Activated CD4-positive, alpha-beta T cell treated with anti-CD3 and anti-CD28 coated beads, Interleukin-2, amount 50 U/mL, for 24 hours (primary cell): ENCODE measurements around the gene ZNRF2.
"Not testable (repeated sequence)": the region's sequence is repeated elsewhere in the genome, so short reads cannot be mapped to it uniquely, and the experiment has no call there.

Source experiments
- DNase-seq, 2 donors: peaks; one replicate each; pipeline ENCODE4 v3.0.0-alpha.2; 2020; ENCODE audit warnings: low read depth in 1 of 2, low spot score in 1 of 2

Gene ZNRF2

DNA sequence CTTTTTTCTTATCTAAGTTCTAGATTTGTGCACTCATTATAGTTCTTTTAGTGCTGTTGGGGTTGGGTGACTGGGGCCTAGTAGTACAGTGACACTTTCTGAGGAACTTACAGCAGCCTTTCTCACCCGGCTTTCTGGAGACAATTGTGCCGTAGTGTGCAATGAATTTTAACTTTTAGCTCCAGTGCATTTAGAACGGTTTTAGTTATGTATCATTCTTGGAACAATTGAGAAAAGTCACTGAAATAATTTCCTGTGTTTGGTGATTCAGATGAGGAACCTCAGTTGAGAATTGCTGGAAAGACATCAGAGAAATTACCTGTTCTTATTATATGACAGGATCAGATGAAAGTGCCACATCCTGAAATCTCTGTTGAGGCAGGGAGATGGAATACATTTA, 3.2 kb downstream of the ZNRF2 start:
- DNase-seq, result not testable (repeated sequence)

DNA sequence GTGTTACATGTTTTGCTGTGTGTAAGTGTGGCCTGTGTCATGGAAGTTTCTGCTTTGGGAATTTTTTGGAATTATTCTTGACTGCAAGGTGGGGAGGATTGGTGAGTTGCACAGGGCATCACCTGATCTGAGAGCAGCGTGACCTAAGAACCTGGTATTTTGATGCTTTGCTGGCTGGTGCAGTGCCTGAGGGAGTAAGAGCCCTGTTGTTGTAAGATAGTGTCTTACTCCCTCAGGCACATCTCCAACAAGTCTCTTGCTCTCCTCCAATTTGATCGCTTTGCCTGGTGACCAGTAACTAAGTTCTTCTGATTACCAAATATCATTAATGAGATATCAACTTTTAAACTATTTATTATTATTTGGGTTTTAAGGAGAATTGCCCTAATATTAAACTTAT, 5.2 kb downstream of the ZNRF2 start:
- DNase-seq, result not testable (repeated sequence)

DNA sequence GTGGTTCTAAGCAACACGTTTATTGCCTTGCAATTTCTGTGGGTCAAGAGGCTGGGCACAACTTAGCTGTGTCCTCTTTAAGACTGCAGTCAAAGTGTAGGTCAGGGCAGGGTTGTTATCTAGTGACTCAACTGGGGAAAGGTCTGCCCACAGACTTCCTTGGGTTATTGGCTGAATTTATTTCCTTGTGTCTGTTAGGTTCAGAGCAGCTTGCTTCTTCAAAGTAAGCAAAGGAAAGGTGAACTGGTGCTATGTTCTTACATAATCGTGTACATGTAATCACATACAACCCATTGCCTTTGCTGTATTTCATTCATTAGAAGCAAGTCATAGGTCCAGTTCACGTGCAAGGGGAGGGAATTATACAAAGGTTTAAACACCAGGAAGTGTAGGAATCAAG, 5.9 kb downstream of the ZNRF2 start:
- not testable (repeated sequence) for DNase-seq

DNA sequence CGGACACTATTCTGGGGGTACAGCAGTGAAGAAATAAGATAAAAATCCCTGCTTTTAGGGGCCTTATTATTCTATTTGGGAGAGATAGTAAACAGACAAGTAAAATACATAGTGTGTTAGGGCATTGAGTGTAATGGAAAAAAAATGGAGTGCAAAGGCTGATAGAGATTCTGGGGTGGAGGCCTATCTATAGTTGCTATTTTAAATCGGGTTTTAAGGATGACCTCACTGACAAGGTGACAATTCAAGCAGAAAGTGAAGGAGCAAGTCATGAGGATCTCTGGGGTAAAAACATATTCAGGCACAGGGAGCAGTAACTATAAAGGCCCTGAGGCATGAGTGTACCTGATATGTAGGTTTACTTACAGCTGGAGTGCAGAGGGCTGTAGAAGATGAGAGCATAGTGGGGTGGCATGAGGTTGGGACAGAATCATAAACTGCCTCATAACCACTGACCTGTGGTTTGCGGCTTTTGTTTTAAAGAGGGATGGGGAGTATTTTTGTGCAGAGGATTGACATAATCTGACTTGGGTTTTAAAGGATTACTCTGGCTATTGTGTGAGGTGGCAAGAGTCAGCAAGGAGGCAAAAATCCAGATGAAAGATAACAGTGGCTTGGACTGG, 8.1 kb downstream of the ZNRF2 start:
- not testable (repeated sequence) for DNase-seq

DNA sequence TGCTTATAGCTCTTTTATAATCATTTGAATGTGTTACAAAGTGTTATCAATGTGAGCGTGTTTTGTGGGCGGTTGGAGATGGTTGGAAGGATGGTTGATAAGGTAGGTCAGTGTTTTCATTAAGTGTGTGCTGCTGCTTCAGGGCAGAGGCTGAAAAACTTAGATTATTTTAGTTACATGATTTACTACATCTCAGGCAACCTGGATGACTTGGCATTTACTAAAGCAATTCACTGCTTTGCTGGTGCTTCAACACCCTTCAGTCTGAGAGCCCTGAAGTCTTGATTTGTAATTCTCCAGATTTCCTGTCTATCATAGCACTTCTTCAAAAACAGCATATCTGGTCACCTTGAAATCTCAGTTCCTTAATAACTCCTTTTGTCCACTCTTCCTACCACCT, 11.9 kb downstream of the ZNRF2 start:
- DNase-seq, result not testable (repeated sequence)

DNA sequence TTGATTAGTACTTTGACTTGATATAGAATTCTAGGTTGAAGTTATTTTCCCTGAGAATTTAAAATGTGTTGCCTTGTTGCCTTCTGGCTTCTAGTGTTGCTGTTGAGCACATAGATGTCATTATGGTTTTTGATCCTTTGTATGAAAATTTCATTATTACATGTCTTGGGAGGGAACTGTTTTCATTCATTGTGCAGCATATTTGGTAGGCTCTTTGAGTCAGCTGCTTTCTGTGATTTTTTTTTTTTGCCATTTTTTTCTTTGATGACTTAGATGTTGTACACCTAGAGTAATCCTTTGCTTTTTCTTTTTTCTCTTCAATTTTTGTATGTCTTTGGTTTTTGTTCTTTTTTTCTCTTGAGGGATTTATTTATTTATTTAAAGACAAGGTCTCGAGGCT, 13.1 kb downstream of the ZNRF2 start:
- not testable (repeated sequence) for DNase-seq

DNA sequence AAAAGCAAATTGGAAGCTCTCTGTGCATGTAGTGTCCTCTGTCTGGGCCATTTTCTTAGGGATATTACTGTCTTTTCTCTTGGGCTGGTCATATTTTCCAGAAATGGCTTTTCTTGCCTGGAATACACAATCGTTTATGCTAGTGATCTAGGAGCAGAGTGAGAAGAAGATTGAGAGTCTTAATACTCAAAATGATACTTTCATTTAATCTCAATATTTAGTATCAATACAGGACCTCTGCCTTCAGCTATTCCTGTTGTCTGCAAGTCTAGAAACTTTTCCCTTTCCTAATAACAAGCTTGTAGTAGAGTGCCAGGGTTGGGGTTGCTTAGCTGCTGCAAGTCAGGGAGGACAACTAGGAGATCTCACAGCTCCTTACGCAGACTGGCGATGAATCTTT, 14.0 kb downstream of the ZNRF2 start:
- not testable (repeated sequence) for DNase-seq

DNA sequence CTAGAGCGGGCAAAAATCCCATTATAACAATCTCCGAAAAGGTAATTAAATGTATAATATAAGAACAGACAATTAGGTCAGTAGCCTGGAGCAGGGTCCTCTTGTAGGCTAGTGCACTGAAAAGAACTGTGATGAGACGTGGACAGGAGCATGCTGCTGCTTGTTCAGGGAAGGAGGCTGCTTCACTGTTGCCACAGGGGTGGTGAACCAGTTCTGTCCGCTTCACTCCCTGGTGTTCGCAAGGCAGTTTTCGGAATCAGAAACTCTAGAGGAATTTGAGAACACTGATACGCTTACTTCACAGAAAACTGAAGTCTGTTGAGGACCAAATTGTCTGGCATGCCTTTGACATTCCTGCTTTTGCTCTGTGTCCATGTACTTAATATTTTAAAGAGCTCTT, 17.4 kb downstream of the ZNRF2 start:
- no peak for DNase-seq

DNA sequence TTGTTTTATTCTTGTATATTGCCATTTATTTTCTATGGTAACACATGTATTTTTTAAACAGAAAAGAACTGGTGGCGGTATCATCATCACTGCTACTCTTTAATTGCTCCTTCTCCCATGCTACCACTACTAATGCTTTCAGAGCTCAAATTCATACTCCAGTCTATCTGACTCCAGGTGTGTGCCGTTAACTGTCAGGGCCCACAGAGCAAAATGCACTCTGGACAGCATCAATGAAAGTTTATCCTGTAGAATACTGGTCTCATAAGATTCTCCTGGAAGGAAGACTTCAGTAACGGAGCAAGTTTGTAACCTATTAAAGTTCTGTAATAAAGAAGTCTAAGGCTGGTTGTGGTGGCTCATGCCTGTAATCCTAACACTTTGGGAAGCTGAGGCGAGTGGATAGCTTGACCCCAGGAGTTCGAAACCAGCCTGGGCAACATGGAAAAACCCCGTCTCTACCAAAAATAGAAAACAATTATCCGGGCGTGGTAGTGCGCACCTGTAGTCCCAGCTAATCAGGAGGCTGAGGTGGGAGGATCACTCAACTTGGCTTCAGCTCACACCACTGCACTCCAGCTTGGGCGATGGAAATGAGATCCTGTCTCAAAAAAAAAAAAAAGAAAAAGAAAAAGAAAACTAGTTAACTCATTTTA, 18.4 kb downstream of the ZNRF2 start:
- DNase-seq, result no peak

DNA sequence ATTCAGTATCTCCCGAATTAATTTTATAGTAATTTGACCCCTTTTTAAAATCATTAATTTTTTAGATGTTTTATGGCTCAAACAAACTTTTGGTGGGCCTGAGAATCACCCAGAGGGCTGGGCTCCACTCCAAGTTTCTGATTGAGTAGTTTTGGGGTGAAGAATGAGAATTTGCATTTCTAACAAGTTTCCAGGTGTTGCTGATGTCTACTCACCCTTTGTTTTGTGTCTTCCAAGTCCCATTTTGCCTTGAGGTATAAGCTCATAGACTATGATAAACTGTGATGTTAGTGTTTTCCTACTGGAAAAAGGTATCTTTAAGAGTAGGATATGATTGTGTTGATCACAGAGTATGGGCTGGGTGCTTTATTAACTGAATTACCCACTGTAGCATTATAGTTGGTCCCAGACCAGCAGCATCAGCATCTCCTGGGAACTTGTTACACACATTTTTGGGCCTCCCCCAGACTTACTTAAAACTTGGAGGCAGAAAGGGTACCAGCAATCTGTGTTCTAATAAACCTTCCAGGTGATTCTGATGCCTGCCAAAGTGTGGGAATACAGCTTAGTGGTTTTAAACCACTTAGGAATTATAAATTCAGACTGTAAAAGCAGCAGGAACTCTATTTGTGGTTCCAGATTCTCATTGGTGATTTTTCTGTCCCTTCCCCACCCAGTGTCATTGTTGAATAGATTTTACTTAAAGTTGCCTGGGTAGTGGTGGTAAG, 19.1 kb downstream of the ZNRF2 start:
- no peak for DNase-seq

DNA sequence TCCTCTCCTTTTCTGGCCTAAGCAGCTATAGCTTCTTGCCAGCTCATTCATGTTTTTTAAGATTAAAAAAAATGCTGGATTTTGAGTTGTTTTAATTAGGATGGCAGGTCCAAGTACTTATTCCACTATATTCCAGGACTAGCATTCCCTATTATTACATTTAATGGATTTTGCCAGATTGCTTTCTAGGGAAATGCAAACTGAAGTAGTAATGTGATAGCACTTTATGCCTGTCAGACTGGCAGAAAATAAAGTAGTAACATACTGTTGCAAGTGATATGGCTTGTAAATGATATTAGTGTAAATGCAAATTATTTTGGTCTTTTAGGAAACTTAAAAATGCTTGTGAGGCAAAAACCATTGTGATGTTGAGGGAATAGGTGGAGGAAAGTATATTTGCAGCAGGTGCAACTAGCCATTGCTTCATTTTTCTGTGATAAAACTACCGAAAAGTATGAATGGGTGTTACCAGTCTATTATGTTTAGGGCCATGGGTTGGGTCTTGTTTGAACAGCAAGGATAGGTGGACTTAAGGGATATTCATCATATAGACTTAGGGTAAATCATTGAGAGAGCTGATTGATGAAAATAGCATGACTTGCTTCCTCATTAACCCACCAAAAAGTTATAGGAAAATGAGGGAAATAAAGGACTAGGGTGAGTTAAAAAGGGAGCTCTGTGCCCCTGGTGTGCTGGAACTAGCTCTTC, 19.9 kb downstream of the ZNRF2 start:
- DNase-seq, result no peak

DNA sequence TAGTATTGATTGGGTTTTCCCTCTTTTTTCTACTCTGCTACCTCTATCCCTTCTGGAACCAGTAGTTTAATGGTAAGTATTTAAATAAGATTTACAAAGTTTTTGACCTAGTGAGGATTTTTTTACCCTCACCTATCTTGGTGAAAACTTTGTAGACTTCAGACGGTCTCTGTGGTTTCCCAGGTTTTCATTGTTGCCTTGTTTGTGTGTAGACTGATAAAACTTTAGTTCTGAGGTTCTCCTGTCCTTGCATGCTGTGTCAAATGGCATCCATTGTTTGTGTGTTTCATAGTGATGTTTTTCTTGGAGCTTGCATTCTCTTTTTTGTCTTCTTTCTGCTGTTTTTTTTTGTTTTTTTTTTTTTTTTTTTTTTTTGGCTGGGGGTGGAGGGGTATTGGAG, 22.6 kb downstream of the ZNRF2 start:
- no peak for DNase-seq

DNA sequence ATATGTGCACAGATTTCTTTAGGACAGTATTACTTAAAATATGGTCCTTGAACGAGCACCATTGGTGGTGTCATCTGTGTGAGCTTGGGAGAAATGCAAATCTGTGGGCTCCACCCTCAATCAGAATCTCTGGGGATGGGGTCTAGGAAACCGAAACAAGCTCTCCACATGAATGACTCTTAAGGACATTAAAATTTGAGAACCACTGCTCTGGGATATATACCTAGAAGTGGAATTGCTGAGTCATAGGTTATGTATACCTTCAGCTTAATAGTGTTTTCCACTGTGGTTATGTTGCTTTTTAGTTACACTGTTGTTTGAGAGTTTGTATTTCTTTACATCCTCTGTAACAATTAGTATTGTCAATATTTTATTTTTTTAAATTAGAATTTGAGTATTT, 24.0 kb downstream of the ZNRF2 start:
- no peak for DNase-seq

DNA sequence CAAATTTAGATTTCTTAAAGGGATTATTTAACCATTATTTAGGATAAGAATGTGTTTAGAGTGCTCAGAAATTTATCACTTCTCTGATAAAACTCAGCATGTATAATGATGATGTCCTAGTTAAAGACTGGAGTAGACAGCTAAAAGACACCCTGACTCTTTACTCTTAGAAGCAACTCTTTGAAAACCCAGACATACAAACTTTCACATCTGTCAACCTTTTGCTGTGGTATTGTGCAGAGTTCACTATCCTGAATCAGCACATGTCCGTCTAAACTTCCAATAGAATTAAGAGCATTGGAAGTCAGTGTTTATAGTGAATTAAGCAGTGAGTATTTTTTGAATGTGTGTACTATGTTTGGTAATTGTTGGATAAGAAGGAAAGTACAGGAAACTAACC, 24.9 kb downstream of the ZNRF2 start:
- no peak for DNase-seq

DNA sequence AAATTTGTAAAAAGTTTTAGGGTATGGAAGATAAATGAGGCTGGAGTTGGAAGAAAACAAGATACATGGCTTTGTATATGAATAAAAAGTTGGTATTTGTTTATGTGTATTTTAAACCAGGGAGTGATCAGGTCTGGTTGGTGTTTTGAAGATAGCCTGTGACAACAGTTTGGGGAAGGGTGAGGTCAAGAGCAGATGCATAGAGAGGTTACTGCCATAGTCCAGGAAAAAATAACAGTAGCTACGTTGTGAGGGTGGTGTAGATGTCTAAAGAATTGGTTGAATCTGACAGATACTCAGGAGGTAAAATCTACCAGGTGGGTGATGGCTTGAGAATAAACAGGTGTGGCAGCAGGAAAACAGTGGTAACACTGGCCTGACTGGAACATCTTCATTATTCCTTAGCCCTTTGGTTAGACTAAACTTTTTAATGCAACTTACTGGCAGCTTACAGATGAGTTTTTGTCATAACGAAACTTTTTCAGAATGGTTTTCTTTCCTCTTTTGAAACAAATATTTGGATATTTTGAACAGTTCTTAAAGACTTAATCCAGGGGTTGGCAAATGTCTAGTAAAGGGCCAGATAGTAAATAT, 25.5 kb downstream of the ZNRF2 start:
- DNase-seq, result no peak

DNA sequence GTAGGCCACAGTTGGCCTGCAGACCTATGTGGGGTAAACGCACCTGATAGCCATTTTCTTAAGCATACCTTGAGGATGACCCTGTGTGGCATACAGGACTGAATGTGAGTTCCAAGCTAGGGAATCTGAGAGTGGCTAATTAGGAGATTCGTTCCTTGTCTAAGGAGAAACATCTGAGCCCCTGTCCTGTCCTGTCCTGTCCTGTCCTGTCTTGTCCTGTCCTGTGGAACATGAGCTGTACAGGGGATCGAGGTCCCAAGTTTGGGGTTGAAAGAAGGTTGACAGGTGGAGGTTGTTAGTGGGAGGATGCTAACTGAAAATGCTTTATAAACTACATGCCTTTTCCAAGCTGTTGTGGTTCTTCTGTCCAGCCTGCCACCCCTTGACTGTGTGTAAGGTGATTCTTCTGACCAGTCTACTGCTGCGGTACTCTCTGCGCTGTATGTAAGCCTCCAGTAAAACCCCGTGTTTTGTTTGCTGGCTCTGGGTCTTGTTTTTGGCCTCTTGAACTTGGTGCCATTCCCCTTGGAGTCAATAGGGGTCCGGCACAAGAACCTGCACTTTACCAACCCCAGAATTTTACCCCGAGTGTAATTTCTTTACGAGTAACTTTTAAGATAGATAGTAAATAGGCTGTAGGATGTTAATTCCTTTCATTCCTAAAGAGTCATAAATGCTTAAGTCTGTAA, 26.4 kb downstream of the ZNRF2 start:
- DNase-seq, result no peak

DNA sequence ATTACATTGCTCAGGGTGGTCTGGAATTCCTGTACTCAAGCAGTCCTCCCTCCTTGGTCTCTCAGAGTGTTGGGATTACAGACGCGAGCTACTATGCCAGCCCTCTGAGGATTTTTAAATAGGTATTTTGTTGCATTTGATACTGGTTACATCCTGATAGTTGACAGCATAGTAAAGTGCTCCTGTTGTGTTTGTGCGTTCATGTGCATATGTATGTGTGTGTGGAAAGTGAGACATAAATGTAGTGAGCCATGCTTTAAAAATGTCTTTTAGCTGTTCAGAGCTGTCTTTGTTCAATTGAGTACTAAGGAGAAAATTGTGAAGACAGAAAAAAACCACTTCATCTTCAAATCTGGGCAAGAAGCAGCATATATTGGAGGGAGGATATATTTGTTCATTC, 27.8 kb downstream of the ZNRF2 start:
- no peak for DNase-seq

DNA sequence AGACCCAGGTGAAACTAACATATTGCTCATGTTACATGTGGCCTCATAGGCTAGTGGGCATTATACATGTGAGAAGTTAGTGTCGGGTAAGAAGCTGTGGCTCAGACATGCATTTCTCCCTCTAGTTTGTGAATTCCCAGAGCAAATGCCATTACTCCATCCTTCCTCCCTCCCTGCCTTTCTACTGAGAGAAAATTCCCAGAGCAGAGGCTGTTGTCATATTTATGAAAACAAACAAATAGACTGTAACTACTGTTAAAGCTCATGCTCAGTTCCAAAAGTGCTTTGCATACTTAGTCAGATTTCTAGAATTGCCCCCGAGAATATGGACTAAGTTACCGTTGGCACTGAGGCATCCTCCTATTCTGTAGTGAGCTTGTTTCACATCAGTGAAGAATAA, 29.0 kb downstream of the ZNRF2 start:
- DNase-seq, result no peak

DNA sequence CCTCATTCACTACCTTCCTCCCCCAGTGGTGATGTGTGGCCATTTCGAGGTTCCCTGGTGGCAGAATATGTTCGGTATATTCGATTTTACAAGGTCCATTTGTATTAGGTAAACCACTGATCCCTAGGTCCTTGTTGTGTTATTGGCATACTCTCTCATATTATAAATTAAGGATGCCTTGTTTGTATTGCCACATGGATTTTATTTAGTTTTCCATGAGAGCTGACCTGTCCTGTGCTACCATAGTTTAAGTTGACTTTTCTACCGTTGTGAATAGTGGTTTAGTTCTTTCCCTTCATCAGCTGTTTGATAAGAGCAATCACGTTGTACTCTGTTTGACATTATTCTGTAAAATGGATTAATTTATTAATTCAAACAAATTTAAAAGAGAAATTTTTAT, 29.4 kb downstream of the ZNRF2 start:
- no peak for DNase-seq

DNA sequence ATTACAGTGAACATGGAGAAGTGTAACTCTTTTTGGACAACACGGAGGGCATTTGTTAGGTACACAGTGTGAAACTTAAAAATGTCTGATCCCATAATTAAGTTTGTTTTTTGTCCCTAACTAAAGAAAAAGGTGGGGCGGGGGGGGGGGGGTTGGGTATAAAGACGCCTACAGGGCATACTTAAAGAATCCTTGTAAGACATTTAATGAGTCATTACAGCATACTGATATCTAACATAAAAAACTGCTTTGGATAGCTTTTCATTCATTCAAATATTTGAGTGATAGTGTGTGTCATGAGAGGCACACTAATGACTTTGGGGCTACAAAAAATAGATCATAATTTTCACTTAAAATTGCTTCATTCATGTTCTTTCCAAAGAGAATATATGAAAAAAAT, 31.2 kb downstream of the ZNRF2 start:
- no peak for DNase-seq

DNA sequence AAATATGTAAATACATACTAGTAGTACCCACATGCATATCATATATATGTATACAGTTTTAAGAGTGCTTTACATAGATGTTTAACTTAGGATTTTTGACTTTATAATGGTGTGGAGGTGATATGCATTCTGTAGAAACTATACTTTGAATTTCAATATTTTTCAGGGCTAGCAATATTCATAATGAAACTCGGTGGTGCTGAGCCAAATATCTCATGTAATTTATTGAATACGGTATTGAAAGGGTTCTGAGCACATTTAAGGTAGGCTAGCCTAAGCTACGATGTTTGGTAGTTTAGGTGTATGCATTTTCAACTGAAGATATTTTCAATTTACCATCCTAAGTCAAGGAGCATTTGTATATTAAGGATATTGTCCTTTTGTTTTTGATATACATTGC, 36.0 kb downstream of the ZNRF2 start:
- no peak for DNase-seq
